HCT116 (cell line): Measurements from ENCODE around the gene DLG5. TPM values are rescaled to one million over a fixed set of nuclear protein-coding genes. Genes with fewer than 3 reads are reported as not detected.

Source experiments
- ATAC-seq: fragments of 200-7000 bp; cut with Tn5 transposase; 2 replicates; pipeline ENCODE4 v1.9.1; 2020; ENCODE audit warnings: mild to moderate bottlenecking, moderate library complexity
- BruUV-seq: library from RNA; stranded (reverse); fragments of 400-500 nt; replicated peaks from 2 replicates; lab custom pipeline; 2021; lab: Mats Ljungman, UMichigan
- CTCF ChIA-PET: fragments of 300-600 bp; sonication (Branson Sonifier 250); formaldehyde crosslinking; loops from one replicate; lab custom pipeline; 2021; ENCODE audit warnings: antibody characterized with exemption; lab: Charles Lee
- POLR2A ChIA-PET: fragments of 300-600, 350-600 bp; sonication (Branson Sonifier 250); formaldehyde crosslinking; loops from one replicate; lab custom pipeline; 2021; ENCODE audit warnings: antibody characterized with exemption; lab: Charles Lee
- RAD21 ChIA-PET, 2 experiments: fragments of 300-600 bp; sonication (Branson Sonifier 250); formaldehyde crosslinking; loops; one replicate each; lab custom pipeline; 2023; ENCODE audit warnings: low total read pairs in 2 of 2; ENCODE audit not compliant: uncharacterized antibody in 2 of 2, unreplicated experiment in 2 of 2, low non-redundant PET in 1 of 2; lab: Charles Lee
- DNase-seq: peaks from one replicate; pipeline ENCODE4 v3.0.0-alpha.2; 2010; ENCODE audit warnings: low read depth, low spot score
- H2AFZ ChIP-seq: fragments of 200-600 bp; shearing (Covaris generic), sonication (generic); 2 replicates; pipeline ENCODE4 v1.6.1; 2017; ENCODE audit warnings: low read depth, mixed run types, mixed read lengths, antibody characterized with exemption, low read length; ENCODE audit not compliant: poor library complexity, severe bottlenecking
- H3K27ac ChIP-seq: 2 replicates; pipeline ENCODE4 v1.5.1; 2012; ENCODE audit warnings: low read depth, low read length
- H3K27me3 ChIP-seq: fragments of 200-600 bp; sonication (generic); 2 replicates; pipeline ENCODE4 v1.6.1; 2016; ENCODE audit warnings: mixed run types, low read length, mixed read lengths; ENCODE audit not compliant: insufficient read depth
- H3K36me3 ChIP-seq, 2 experiments: fragments of 200-500 bp in 1 of 2; fragments of 200-600 bp in 1 of 2; sonication (Bioruptor generic) in 1 of 2; sonication (generic) in 1 of 2; 2 replicates each; pipeline versions ENCODE4 v1.5.1 to v1.6.1; 2014 to 2016; ENCODE audit warnings: low read length in 2 of 2, inconsistent platforms in 1 of 2, mixed read lengths in 1 of 2, mixed run types in 1 of 2; ENCODE audit not compliant: insufficient read depth in 2 of 2, control insufficient read depth in 1 of 2
- H3K4me1 ChIP-seq, 2 experiments: fragments of 200-600 bp in 1 of 2; sonication (generic) in 1 of 2; 2 replicates each; pipeline versions ENCODE4 v1.5.1 to v1.6.1; 2012 to 2017; ENCODE audit warnings: low read length in 2 of 2, inconsistent platforms in 1 of 2, mild to moderate bottlenecking in 1 of 2, mixed read lengths in 1 of 2, mixed run types in 1 of 2, moderate library complexity in 1 of 2; ENCODE audit not compliant: insufficient read depth in 2 of 2, control insufficient read depth in 1 of 2
- H3K4me2 ChIP-seq: fragments of 200-600 bp; sonication (generic); 2 replicates; pipeline ENCODE4 v1.6.1; 2017; ENCODE audit warnings: mixed run types, low read length, mixed read lengths
- H3K4me3 ChIP-seq, 2 experiments: fragments of 200-600 bp in 1 of 2; sonication (generic) in 1 of 2; replicated peaks in 1 of 2; 2 replicates each; pipeline ENCODE4 v1.5.1; 2011 to 2016; ENCODE audit warnings: low read length in 2 of 2, control low read depth in 1 of 2, low read depth in 1 of 2, mild to moderate bottlenecking in 1 of 2, mixed read lengths in 1 of 2, mixed run types in 1 of 2
- H3K79me2 ChIP-seq: fragments of 200-600 bp; sonication (generic); 2 replicates; pipeline ENCODE4 v1.6.1; 2017; ENCODE audit warnings: mild to moderate bottlenecking, mixed run types, low read length, moderate library complexity, mixed read lengths; ENCODE audit not compliant: insufficient read depth
- H3K9ac ChIP-seq: fragments of 200-600 bp; sonication (generic); 2 replicates; pipeline ENCODE4 v1.6.1; 2016; ENCODE audit warnings: low read length, mixed read lengths
- H3K9me2 ChIP-seq: fragments of 200-600 bp; sonication (generic), shearing (Covaris generic); 2 replicates; pipeline ENCODE4 v1.6.1; 2017; ENCODE audit warnings: mixed run types, mild to moderate bottlenecking, moderate library complexity; ENCODE audit not compliant: insufficient read depth
- H3K9me3 ChIP-seq, 2 experiments: fragments of 200-500 bp in 1 of 2; fragments of 200-600 bp in 1 of 2; sonication (Bioruptor generic) in 1 of 2; sonication (generic) in 1 of 2; 2 replicates each; pipeline ENCODE4 v1.6.1; 2014 to 2017; ENCODE audit warnings: low read length in 2 of 2, mixed read lengths in 2 of 2, inconsistent platforms in 1 of 2, low read depth in 1 of 2, mild to moderate bottlenecking in 1 of 2, mixed run types in 1 of 2, moderate library complexity in 1 of 2; ENCODE audit not compliant: control insufficient read depth in 1 of 2, insufficient read depth in 1 of 2
- H4K20me1 ChIP-seq: fragments of 200-600 bp; sonication (generic), shearing (Covaris generic); 2 replicates; pipeline ENCODE4 v1.6.1; 2017; ENCODE audit warnings: mixed run types, mild to moderate bottlenecking, moderate library complexity; ENCODE audit not compliant: insufficient read depth
- ATF3 ChIP-seq: IDR thresholded peaks from 2 replicates; pipeline ENCODE4 v1.6.1; 2012
- CEBPB ChIP-seq: IDR thresholded peaks from 2 replicates; pipeline ENCODE4 v1.6.1; 2012; ENCODE audit warnings: low read depth
- CTCF ChIP-seq, 3 experiments: fragments of 200-600 bp in 1 of 3; sonication (generic) in 1 of 3; IDR thresholded peaks in 2 of 3; conservative IDR thresholded peaks in 1 of 3; 2 replicates each; pipeline ENCODE4 v1.5.1; 2012 to 2017; ENCODE audit warnings: low read depth in 2 of 3, low read length in 2 of 3, antibody characterized with exemption in 1 of 3, borderline replicate concordance in 1 of 3, control low read depth in 1 of 3, mild to moderate bottlenecking in 1 of 3, mixed read lengths in 1 of 3, mixed run types in 1 of 3, moderate library complexity in 1 of 3; ENCODE audit not compliant: insufficient read depth in 1 of 3
- EGR1 ChIP-seq: IDR thresholded peaks from 2 replicates; pipeline ENCODE4 v1.6.1; 2012; ENCODE audit warnings: low read depth
- ELF1 ChIP-seq: IDR thresholded peaks from 2 replicates; pipeline ENCODE4 v1.6.1; 2012; ENCODE audit warnings: low read depth, borderline replicate concordance
- EZH2 ChIP-seq: fragments of 200-600 bp; sonication (generic); IDR thresholded peaks from 2 replicates; pipeline ENCODE4 v1.6.1; 2017; ENCODE audit warnings: antibody characterized with exemption, mixed run types
- JUND ChIP-seq: IDR thresholded peaks from 2 replicates; pipeline ENCODE4 v1.6.1; 2012
- MAX ChIP-seq: IDR thresholded peaks from 2 replicates; pipeline ENCODE4 v1.6.1; 2012
- POLR2A ChIP-seq: IDR thresholded peaks from 2 replicates; pipeline ENCODE4 v1.7.0; 2011; ENCODE audit warnings: borderline replicate concordance; ENCODE audit not compliant: insufficient read depth, insufficient read length; ENCODE audit errors: extremely low read depth
- POLR2AphosphoS5 ChIP-seq: IDR thresholded peaks from 2 replicates; pipeline ENCODE4 v1.6.1; 2011; ENCODE audit warnings: mild to moderate bottlenecking, low read depth, low read length, moderate library complexity
- REST ChIP-seq: IDR thresholded peaks from 2 replicates; pipeline ENCODE4 v1.6.1; 2012; ENCODE audit warnings: low read depth
- SIN3A ChIP-seq: IDR thresholded peaks from 2 replicates; pipeline ENCODE4 v1.6.1; 2012; ENCODE audit warnings: low read depth
- SRF ChIP-seq: IDR thresholded peaks from 2 replicates; pipeline ENCODE4 v1.6.1; 2012; ENCODE audit warnings: low read depth
- YY1 ChIP-seq: IDR thresholded peaks from 2 replicates; pipeline ENCODE4 v1.6.1; 2011; ENCODE audit warnings: low read length, low read depth, moderate library complexity, mild to moderate bottlenecking; ENCODE audit not compliant: insufficient replicate concordance; ENCODE audit errors: extremely low read depth
- intact Hi-C: fragments of 100-400 bp; cut with micrococcal nuclease; formaldehyde crosslinking; loops from 2 replicates; pipeline ENCODE4 v1.10.0; 2022
- total RNA-seq: library from RNA; stranded (reverse); gene quantifications from one replicate; pipeline ENCODE4 v1.2.1, GENCODE V29; 2021; ENCODE audit not compliant: unreplicated experiment

Gene DLG5
- total RNA-seq, 1 experiment from 2014 or later, result 44.8 TPM

- H2AFZ ChIP-seq, result no peak overlapping the region
- RAD21 ChIA-PET, result no interaction called here
- intact Hi-C loops, result no loop called here
- H3K79me2 ChIP-seq, result no peaks in the 10 kb centered on the region
- H3K4me3 ChIP-seq, result no peak overlapping the region
- peaks cover 12 to 20% of the 10 kb centered on the region in 2 experiments for H3K36me3 ChIP-seq
- H3K4me2 ChIP-seq, result no peak overlapping the region
- CTCF ChIA-PET, result no interaction called here
- no peaks in the 10 kb centered on the region for H3K9me3 ChIP-seq
- ATAC-seq (no peak), DNase-seq (no peak)
- no TSS peak for BruUV-seq
- no peaks in the 10 kb centered on the region for H3K27me3 ChIP-seq
- H3K27ac ChIP-seq, result no peak overlapping the region
- H3K4me1 ChIP-seq, result no peaks in the 10 kb centered on the region
- POLR2A ChIA-PET, result no interaction called here
- TF ChIP-seq EGR1 (no peak), POLR2AphosphoS5 (no peak), MAX (no peak), POLR2A (no peak), YY1 (no peak), ATF3 (no peak), SIN3A (no peak)
- TF ChIP-seq, all 23 proteins: peak for 0
- Histone ChIP-seq H4K20me1 (no peaks in the 10 kb centered on the region), H3K9me2 (no peaks in the 10 kb centered on the region), H3K9ac (no peak overlapping the region)
Observed at GRCh38 chr10:77809336-77809735, 117.2 kb downstream of the DLG5 start.

GRCh38 chr10:77807706-77808105 lies 118.8 kb downstream of the DLG5 start:
- no TSS peak for BruUV-seq
- no peak overlapping the region for H3K4me2 ChIP-seq
- H3K9me2 ChIP-seq, result no peaks in the 10 kb centered on the region
- H3K27me3 ChIP-seq, result no peaks in the 10 kb centered on the region
- H3K79me2 ChIP-seq, result no peaks in the 10 kb centered on the region
- no peaks in the 10 kb centered on the region for H3K4me1 ChIP-seq
- H3K9ac ChIP-seq, result no peak overlapping the region
- CTCF ChIA-PET, result no interaction called here
- H3K9me3 ChIP-seq, result no peaks in the 10 kb centered on the region
- H2AFZ ChIP-seq, result no peak overlapping the region
- intact Hi-C loops, result no loop called here
- no peak for DNase-seq
- POLR2A ChIA-PET, result no interaction called here
- H3K4me3 ChIP-seq, result no peak overlapping the region
- H3K36me3 ChIP-seq, result peaks cover 14 to 17% of the 10 kb centered on the region in 2 experiments
- H3K27ac ChIP-seq, result no peak overlapping the region
- ATAC-seq, result no peak
- H4K20me1 ChIP-seq, result no peaks in the 10 kb centered on the region
- RAD21 ChIA-PET, result no interaction called here
- TF ChIP-seq POLR2A (no peak), JUND (no peak), YY1 (no peak), ELF1 (no peak), CEBPB (no peak), CTCF (IDR thresholded peaks at IDR 0.05 in 2 of 3, conservative IDR thresholded peaks at IDR 0.05 in 1 of 3; ENCODE audit: borderline replicate concordance in 1 of 3, insufficient read depth in 1 of 3, low read depth in 2 of 3, low read length in 2 of 3) (no peak), SIN3A (no peak), REST (no peak), MAX (no peak), EZH2 (no peak), SRF (no peak)
